Measurements from ENCODE around the gene TRIO.

- TF ChIP-seq CTCF (optimal IDR thresholded peaks at IDR 0.05 in 1 of 3, IDR thresholded peaks at IDR 0.05 in 1 of 3, conservative IDR thresholded peaks at IDR 0.05 in 1 of 3; ENCODE audit: extremely low read depth in 1 of 3, insufficient read depth in 2 of 3, low read length in 3 of 3) (no peak), EZH2 (IDR thresholded peaks at IDR 0.05; ENCODE audit: low read length) (no peak)
Observed at GRCh38 chr5:14264605-14265316, 121.6 kb downstream of the TRIO start.

Data from keratinocyte (primary cell).